NCI-H526 treated with DMSO at 0.1 percent for 48 hours (cell line): Measurements from ENCODE around the gene IPO4.
"Not testable (repeated sequence)": the region's sequence is repeated elsewhere in the genome, so short reads cannot be mapped to it uniquely, and the experiment has no call there.

Experiments used
- DNase-seq: peaks from one replicate; lab custom pipeline; 2025; lab: John Stamatoyannopoulos, UW

IPO4 gene, protein sequence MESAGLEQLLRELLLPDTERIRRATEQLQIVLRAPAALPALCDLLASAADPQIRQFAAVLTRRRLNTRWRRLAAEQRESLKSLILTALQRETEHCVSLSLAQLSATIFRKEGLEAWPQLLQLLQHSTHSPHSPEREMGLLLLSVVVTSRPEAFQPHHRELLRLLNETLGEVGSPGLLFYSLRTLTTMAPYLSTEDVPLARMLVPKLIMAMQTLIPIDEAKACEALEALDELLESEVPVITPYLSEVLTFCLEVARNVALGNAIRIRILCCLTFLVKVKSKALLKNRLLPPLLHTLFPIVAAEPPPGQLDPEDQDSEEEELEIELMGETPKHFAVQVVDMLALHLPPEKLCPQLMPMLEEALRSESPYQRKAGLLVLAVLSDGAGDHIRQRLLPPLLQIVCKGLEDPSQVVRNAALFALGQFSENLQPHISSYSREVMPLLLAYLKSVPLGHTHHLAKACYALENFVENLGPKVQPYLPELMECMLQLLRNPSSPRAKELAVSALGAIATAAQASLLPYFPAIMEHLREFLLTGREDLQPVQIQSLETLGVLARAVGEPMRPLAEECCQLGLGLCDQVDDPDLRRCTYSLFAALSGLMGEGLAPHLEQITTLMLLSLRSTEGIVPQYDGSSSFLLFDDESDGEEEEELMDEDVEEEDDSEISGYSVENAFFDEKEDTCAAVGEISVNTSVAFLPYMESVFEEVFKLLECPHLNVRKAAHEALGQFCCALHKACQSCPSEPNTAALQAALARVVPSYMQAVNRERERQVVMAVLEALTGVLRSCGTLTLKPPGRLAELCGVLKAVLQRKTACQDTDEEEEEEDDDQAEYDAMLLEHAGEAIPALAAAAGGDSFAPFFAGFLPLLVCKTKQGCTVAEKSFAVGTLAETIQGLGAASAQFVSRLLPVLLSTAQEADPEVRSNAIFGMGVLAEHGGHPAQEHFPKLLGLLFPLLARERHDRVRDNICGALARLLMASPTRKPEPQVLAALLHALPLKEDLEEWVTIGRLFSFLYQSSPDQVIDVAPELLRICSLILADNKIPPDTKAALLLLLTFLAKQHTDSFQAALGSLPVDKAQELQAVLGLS

GRCh38 chr14:24188251-24189058 is at the start of gene IPO4:
TSS of gene IPO4 (minus strand) at chr14:24188816. CDS start at chr14:24188787, 29 bp downstream.
- peak; percentile 95 for DNase-seq

- DNase-seq = no peak
Observed at GRCh38 chr14:24238123-24238522, 49.5 kb upstream of the IPO4 start.

- no peak for DNase-seq
Observed at GRCh38 chr14:24237463-24237955, 48.9 kb upstream of the IPO4 start.

GRCh38 chr14:24236689-24237462 is 48.3 kb upstream of the IPO4 start:
- DNase-seq = no peak

DNA sequence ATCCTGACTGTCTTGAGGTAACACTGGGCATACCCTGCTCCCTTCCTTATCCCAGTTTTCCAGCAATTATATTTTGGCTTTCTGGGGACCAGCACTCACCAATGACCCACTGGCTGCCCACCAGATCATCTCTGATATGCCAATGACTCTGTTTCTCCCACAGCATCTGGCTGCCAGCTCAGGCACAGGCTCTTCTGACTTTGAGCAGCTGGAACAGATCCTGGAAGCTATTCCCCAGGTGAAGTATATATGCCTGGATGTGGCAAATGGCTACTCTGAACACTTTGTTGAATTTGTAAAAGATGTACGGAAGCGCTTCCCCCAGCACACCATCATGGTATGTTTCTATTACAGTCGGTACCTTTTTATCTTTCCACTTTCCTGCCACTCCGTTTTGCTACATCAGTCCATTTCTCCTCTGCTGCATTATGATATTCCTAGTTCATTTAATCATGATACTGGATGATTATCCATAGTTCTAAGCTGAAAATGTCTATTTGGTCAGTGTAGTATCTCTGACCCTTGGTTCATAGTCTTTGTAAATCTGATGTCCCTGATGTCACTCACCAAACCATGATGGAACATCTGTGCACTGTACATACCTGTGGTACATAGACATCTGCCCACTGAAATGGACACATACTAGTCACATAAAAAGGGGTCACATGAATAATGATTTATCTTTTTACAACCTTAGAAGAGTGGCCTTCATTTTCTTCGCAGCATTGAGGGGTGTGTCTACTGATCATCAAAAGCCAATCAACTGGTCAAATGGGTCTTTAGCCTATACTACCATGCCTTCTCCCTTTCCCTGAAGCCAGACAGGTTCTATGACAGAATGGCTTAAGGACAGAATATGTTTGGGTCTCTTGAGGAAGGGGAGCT is 47.4 kb upstream of the IPO4 start:
- no peak for DNase-seq

GRCh38 chr14:24234095-24235005 is 45.7 kb upstream of the IPO4 start:
- DNase-seq = no peak

- no peak for DNase-seq
Observed at GRCh38 chr14:24233538-24233866, 44.9 kb upstream of the IPO4 start.

DNA sequence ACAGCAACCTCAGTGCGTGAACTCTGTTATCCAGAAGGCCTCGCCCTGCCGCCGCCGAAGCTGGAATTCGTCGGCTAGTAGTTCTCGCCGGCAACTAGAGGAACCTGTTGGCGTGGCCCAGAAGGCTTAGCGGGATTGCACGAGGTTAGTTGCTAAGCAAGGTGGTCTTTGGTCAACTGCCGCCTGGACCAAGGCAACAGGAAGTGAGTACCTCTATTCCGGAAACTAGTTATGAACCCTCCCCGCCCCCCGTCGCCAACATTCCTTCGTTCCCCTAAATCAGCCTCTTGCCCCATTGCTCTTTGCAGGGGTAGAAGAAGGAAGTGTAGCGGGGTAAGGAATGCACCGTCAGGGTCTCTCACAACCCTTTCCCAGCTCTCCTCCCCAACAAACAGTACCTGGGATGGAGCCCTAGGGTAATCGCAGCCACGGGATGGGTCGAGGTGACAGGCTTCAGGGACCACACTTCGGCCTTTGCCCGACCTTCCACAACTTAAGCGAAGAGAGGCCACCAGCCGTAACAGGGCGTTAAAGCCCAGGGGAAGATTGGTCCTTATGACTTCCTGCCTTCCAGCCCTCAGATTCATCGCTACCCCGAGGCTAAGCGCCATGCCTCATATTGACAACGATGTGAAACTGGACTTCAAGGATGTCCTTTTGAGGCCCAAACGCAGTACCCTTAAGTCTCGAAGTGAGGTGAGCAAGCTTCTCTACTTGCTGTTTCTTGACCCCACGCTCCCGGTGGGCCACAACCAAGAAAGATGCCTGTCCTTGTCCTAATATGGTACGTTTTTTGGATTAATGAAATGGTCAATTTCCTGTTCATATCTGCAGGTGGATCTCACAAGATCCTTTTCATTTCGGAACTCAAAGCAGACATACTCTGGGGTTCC is 44.3 kb upstream of the IPO4 start, which contains the start of gene GMPR2:
TSS of gene GMPR2 (plus strand) at position 285 of the 893 bp plus-strand sequence. CDS start at position 610, 325 bp downstream.
- DNase-seq = peak; percentile 85

- DNase-seq = peak; percentile 85
Observed at GRCh38 chr14:24232121-24232644, 43.6 kb upstream of the IPO4 start, which contains the start of gene NEDD8. TSS of gene NEDD8 (minus strand) at chr14:24232367. CDS start at chr14:24232267, 100 bp downstream.

DNA sequence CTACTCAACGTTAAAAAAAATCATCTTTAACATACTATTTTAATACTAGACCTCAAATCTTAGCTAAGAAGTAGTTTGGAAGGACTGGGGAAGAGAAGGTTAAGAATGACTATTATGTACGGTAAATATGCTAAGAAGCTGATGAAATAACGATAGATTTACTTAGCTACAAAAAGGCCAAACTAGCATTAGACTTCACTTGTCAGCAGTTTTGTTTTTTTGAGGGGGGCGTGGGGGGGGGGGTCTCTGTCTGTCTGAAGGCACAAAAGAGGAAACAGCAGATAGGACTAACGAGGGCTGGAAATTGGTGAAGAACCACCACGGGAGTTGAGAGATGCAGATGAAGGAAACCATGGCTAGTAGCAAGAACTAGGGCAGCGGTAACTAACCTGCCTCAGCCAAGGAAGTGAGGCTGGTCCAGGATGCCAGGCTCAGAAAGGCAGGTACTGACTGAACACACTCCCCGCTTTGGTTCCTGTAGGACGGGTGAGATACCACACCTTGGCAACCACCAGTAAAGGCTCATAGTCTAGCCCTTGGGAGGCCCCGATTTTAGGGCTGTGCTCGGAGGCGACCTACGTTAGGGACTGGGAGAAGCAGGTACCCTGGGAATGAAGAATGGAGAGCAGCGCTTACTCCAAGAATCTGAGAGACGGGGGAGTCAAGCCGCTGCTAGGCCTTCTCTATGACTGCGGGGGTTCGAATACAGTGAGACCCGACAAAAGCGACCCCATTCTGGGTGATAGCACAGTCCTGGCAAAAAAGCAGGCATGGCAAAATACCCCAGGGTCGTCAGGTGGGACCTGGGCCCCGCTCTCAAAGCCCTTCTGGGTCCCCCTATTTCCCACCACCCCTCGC is 42.9 kb upstream of the IPO4 start:
- no peak for DNase-seq

- DNase-seq = no peak
Observed at GRCh38 chr14:24228902-24229301, 40.3 kb upstream of the IPO4 start.

GRCh38 chr14:24226473-24226872 is 37.9 kb upstream of the IPO4 start:
- no peak for DNase-seq

DNA sequence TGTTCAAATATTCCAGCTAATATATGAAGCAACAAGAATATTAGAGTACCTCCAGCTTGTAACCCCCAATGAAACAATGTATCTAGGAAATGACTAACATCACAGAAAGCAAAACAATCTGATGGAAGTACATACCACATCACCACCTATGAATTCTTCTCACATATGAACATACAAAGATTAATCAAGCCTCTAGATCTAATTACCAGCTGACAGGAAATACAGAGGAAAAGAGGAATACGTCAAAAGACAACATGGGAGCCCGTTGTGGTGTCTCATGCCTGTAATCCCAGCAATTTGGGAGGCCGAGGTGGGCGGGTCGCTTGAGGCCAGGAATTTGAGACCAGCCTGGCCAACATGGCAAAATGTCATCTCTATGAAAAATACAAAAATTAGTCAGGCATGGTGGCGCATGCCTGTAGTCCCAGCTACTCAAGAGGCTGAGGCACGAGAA is 36.0 kb upstream of the IPO4 start:
- no peak for DNase-seq

DNA sequence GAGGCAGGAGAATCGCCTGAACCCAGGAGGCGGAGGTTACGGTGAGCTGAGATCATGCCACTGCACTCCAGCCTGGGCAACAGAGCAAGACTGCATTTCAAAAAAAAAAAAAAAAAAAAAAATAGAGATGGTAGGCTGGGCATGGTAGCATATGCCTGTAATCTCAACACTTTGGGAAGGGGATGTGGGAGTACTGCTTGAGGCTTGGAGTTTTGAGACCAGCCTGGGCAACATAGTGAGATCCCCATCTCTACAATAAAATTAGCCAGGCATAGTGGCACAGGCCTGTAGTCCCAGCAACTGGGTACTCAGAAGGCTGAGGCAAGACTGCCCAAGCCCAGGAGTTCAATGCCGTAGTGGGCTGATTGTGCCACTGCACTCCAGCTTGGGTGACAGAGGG is 34.4 kb upstream of the IPO4 start:
- DNase-seq = not testable (repeated sequence)

DNA sequence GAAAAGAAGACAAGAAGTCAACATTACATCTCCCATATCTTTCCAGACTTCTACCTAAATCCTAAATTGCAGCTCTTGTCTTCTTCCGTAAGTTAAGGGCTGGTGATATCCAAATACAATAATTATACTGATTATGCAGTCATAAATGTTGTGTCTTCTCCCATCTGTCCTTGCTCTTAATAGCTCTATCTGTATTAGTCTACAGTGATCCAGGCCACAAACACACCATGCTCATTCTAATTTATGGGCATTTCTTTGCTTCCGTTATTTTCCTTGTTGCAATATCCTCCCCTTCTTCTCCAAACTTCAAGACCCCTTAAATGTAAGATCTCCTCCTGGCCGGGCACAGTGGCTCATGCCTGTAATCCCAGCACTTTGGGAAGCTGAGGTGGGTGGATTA is 30.9 kb upstream of the IPO4 start:
- DNase-seq = no peak

- no peak for DNase-seq
Observed at GRCh38 chr14:24219080-24219479, 30.5 kb upstream of the IPO4 start.
